OCI-M2 (cell line): ENCODE measurements around the gene MLLT10.
"Not testable (repeated sequence)": the region's sequence is repeated elsewhere in the genome, so short reads cannot be mapped to it uniquely, and the experiment has no call there.

Experiments
- DNase-seq: peaks from one replicate; lab custom pipeline; 2025; ENCODE audit not compliant: unreplicated experiment; lab: John Stamatoyannopoulos, UW

The MLLT10 gene

GRCh38 chr10:21574514-21574913 is 40.5 kb downstream of the MLLT10 start:
- not testable (repeated sequence) for DNase-seq

DNA sequence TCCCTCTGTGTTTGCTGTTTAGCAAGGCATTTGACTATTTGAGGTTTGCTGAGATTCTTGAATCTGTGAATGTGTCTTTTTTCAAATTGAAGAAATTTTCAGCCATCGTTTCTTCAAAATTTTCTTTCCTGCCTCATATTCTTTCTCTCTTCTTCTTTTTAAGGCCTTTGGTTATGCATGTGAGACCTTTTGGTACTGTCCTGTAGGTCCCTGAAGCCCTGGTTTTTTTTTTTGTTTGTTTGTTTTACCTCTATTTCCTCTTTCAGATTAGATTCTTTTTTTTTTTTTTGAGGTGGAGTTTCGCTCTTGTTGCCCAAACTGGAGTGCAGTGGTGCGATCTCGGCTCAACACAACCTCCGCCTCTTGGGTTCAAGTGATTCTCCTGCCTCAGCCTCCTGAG is 45.3 kb downstream of the MLLT10 start:
- DNase-seq: no peak

GRCh38 chr10:21581421-21581834 is 47.4 kb downstream of the MLLT10 start:
- not testable (repeated sequence) for DNase-seq

DNA sequence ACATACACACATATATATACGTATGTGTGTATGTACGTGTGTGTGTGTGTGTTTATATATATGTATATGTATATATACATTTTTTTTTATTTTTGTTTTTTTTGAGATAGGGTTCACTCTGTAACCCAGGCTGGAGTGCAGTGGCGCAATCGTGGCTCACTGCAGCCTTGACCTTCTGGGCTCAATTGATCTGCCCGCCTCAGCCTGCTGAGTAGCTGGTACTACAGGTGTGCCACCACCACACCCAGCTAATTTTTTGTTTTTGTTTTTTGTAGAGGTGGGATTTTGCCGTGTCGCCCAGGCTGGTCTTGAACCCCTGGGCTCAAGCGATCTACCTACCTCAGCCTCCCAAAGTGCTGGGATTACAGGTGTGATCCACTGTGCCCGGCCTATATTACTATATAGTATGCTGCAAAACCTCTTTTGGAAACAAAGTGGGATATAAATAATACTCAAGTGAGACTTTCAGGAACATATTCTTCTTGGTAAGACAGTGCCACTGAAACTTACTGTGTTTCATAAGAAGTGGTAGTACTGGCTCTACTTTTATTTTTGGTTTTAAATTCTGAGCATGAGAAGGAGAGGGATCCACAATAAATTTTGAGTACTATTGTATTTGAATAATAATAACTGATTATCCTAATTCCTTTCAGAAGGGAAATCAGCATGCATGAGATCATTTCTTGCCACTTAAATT is 51.0 kb downstream of the MLLT10 start:
- no peak for DNase-seq

DNA sequence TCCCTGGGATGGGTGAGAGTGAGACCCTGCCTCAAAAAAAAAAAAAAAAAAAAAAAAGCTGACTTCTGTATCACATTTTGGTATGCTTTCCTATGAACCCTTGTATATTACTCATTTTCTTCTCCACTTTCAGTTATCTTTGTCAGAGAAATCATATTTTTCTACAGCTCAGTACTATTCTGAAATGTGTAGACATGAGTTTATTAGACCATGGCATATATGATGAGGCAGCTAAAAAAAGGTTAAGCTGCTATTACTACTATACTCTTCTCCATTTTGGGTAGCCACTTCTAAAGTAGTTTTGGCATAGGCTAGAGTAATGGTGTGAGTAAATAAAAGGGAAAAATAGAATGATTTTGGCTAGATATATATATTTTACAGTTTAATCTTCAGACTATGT is 53.4 kb downstream of the MLLT10 start:
- no peak for DNase-seq

DNA sequence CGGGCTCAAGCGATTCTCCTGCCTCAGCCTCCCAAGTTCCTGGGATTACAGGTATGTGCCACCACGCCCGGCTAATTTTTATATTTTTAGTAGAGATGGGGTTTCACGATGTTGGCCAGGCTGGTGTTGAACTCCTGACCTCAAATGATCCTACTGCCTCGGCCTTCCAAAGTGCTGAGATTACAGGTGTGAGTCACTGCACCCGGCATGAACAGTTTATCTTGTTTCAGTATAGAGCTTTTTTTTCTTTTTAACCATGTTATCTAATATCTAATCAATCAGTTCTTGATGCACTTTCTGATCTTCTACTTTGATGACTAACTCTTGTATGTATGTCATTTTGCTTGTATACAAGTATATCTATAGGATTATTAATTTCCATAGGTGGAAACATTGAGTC is 54.1 kb downstream of the MLLT10 start:
- not testable (repeated sequence) for DNase-seq

DNA sequence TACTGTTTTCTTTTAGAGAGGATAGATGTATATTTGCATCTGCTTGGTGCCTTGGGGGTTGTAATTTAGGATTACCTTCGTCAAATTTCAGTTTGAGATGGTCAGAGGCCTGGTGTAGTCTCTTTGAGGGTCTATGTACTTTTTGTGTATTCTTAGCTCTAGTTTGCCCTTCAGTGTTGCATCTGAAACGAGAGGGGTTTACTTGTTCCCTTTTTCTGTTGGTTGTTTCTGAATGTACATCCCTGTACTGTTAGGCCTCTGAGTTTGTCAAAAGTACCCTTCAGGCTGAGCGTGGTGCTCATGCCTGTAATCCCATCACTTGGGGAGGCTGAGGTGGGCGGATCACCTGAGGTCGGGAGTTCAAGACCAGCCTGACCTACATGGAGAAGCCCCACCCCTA is 60.0 kb downstream of the MLLT10 start:
- no peak for DNase-seq

DNA sequence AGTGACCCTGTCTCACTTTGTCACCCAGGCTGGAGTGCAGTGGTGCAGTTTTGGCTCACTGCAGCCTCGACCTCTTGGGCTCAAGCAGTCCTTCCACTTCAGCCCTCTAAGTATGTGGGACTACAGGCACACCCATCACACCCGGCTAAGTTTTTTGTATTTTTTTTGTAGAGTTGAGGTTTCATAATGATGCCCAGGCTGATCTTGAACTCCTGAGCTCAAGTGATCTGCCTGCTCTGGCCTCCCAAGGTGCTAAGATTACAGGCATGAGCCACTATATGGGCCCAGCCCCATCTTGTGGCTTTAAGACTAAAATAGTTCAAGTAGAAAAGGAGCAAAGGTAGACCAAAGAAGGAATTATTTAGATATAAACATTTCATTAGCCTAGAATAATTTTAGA is 65.5 kb downstream of the MLLT10 start:
- DNase-seq: no peak

- no peak for DNase-seq
Measured at GRCh38 chr10:21600804-21601433, 66.9 kb downstream of the MLLT10 start.

DNA sequence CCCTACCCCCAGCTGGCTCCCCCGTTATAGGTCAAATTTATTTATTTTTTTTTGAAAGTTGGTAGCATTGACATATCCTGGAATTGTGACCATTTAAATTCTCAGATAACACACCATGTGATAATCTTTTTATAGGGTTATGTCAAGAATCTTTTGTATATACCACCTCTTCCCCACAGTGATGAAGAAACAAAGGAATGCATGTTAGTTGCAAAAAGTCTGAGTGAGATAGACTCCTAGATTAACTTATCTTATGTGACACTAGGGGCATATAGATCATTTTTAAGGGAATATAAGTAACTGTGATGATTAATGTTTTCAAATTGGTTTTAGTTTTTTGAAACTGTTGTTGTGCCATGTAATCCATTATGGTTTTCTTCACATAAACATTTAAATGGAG is 68.3 kb downstream of the MLLT10 start:
- no peak for DNase-seq

GRCh38 chr10:21603721-21604120 is 69.7 kb downstream of the MLLT10 start:
- DNase-seq: no peak

DNA sequence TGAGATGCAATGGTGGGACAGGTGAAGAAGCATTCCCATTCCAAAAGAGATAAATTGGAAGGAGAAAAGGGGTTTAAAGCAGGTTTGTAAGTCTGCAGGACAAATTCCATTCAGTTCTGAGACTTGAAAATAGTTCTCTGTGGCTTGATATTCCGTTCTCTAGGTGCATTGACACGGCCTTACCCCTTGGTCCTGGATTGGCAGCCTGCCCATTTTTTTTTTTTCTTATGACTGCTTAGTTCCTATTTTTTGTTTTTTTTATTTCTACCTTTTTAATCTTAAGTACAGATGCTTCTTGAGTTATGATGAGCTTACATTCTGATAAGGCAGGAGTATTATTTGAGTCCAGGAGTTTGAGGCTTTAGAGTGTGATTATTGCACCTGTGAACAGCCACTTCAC is 70.6 kb downstream of the MLLT10 start:
- no peak for DNase-seq

GRCh38 chr10:21607907-21608306 is 73.9 kb downstream of the MLLT10 start:
- DNase-seq: no peak

- DNase-seq: no peak
Measured at GRCh38 chr10:21614000-21614399, 80.0 kb downstream of the MLLT10 start.

GRCh38 chr10:21617267-21617666 is 83.2 kb downstream of the MLLT10 start:
- DNase-seq: no peak

DNA sequence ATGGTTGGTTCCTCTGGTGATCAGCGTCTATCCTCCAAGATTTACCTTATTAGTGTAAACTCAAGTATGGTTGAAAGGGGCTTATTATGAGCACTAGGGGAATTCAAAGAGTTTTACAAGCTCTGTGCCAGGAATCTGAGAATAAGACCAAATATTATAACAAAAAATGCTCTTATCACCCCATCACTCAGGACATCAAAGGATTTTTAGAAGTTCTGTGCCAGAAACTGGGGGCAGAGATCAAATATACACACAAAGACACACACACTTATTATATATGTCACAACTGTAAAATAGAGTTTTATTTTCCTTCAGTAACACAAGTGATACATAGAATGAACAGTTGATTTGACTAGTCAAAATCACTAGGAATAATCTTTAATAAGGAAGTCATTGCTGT is 89.3 kb downstream of the MLLT10 start:
- no peak for DNase-seq

GRCh38 chr10:21624421-21624820 is 90.4 kb downstream of the MLLT10 start:
- not testable (repeated sequence) for DNase-seq

DNA sequence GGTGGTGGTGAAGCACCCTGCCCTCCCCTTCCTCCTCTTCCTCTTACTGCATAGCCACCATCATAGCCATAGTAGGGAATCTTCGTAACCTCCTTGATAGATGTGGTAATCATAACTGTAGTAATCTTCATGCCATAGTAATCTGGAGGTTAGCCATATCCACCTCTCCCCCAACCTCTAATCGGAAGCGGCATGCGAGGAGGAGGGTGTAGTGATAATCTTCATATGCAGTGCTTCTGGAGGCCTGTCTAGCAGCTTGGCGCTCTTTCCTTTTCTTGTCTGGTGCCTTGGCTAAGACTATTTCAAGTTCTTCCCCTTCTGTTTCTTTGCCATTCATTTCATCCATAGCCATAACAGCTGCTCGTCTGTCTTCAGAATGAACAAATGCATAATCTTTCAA is 90.9 kb downstream of the MLLT10 start:
- no peak for DNase-seq

DNA sequence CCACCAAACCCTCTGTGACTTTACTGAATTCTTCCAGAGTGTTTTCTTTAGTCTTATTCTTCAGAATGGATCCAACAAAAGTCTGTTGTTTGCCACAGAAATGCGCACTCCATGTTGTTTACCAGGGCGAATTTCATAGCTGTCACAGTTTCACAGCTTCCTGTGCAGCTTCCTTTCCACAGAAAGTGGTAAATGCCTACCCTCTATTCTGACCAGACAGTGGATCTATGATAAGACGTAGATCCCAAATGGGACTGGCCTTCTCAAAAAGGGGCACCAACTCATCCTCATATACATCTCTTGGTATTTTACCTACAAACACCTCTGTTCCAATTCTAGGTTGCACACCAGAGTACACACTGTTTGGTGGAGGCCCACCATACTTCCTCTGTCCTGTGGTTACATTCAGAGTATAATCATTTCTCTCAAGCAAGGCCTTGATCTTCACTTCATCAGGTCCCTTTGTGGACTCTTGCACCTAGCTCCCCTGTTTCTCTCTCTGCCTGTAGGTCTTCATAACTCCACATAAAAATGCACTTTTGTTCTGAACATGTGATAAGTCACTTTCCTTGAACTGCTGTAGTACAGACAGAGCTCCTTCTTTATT is 91.7 kb downstream of the MLLT10 start:
- no peak for DNase-seq

GRCh38 chr10:21626457-21627161 is 92.6 kb downstream of the MLLT10 start:
- DNase-seq: no peak

DNA sequence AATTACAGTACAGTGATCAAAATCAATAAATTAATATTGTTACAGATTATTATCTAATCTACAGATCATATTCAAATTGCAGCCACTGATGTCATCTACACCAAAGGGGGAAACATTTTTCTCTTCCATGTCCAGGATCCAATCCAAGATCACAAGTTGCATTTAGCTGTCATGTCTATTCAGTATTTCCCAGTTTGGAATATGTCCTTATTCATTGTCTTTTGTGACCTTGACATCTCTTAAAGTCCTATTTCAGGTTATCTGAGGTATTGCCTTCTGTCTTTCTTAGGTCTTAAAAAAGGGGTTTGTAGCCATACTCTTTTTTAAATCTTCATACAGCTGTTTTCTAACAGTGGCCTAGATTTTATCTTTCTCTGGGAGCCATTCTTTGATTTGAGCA is 93.3 kb downstream of the MLLT10 start:
- no peak for DNase-seq

GRCh38 chr10:21628023-21628422 is 94.0 kb downstream of the MLLT10 start:
- no peak for DNase-seq
